ENCODE measurements around the gene ITFG1.

- no peak for TF ChIP-seq CTCF (IDR thresholded peaks at IDR 0.05)
- no peak for TF ChIP-seq POLR2A (IDR thresholded peaks at IDR 0.05)
Observed at GRCh38 chr16:47161464-47161863, 299.4 kb downstream of the ITFG1 start.

Measured in breast epithelium (tissue), 3 donors.